Skeletal muscle cell (primary cell): ENCODE data around the gene CDH13.

Experiments used
- DNase-seq: peaks from one replicate; pipeline ENCODE4 v3.0.0-alpha.2; 2010; ENCODE audit warnings: low read depth
- H3K4me3 ChIP-seq: 2 replicates; pipeline ENCODE4 v1.5.1; 2011; ENCODE audit warnings: low read depth, mild to moderate bottlenecking, control low read depth, low read length, moderate library complexity

Gene CDH13

GRCh38 chr16:82675300-82675699 is 48.5 kb downstream of the CDH13 start:
- DNase-seq, result no peak
- H3K4me3 ChIP-seq, result no peak overlapping the region

DNA sequence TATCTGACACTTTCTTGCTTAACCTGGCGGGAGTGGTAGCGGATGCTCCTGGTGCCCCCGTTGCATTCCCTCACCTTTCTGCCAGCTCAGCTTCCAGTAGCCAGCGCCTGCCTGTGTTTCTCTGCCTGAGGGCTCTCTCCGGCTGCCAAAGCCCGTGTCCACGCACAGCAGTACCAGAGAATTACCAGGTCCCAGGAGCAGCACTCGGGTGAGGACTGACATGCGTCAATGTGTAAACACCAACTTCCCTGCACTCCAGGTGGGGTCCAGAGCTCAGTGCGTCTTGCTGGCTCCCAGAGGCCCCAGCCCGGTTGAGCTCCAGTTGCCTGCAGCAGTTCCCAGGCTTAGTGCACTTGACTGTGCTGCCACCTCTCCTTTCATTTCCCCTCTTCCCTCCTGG is 54.8 kb downstream of the CDH13 start:
- H3K4me3 ChIP-seq, result no peak overlapping the region
- no peak for DNase-seq

DNA sequence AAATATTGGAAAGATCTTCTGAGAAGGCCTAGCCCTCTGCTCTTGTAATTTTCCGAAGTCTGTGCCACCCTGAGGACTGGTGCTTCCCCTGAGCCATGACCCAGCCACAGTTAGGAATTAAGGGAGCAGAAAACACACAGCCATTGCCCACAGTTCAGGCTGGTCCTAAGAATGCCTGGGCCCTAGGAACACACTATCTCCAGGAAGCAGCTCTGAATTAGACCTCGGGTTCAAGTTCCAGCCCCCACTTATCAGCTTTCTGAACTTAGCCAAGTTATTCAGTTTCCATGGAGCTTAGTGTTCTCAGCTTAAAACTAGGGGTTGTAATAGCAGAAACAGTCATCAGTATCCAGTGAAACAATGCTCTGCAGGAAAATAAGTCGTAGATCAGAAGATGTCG is 56.0 kb downstream of the CDH13 start:
- no peak for DNase-seq
- no peak overlapping the region for H3K4me3 ChIP-seq

DNA sequence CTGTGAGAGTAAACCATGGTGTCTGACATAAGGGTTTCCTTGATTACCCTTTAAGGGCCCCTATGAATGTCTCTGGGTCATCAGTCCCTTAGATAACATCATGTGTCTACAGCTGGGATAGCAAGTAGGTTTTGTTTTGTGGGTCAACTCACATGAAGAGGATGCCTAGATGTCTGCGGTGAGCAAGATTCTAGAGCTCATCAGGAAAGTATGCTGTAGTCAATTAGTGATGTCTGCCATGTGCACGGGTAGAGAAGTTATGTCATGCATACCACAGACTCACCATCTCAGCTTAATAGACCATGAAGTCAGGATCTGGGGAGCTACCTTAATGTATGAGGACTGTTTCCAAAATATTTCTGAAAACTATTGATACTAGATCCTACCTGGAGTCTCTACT is 57.5 kb downstream of the CDH13 start:
- no peak for DNase-seq
- no peak overlapping the region for H3K4me3 ChIP-seq

DNA sequence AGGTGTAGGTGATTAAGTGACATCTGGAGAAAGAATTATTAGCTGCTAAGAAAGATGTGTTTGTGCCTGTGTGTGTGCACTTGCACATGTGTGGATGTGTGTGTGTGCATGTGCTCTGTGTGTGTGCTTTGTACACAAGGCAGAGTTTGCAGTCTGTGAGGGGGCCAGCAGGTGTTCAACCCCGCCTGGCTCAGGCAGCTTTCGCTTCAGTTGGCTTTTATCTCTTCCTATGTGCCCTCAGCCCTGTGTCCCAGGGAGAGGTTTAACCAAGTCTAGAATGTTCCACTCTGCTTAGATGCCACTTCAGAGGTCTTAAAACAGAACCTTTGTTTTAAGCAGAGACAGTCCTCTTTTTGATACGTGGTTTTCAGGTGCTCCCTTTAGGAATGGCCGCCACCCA is 58.8 kb downstream of the CDH13 start:
- DNase-seq, result no peak

DNA sequence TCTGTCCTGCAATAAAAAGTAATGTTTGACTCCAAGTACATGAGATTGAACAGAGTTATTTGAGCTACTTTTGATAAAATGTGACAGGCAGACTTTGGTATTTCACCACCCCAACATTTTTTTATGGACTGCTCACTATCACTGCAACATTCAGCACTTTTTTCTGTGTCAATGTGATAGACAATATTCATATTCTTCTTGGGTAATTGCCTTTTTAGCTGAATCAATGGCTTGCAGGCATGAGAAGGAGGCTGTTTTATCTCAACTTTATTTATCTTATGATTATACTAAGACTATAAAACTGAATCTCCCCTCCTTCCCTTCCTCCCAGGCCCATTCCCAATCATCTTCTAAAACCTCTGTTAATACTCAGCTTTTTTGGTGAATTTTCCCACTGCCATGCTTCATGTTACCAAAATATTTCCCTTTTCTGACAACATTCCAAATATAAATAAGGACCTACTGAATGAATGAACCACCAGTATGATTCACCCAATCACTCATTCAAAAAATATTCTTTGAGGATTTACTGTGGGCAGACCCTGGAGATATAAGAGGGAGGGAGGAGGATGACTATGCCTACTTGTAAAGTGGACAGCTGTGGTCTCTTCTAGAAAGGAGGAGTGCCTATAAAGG is 67.6 kb downstream of the CDH13 start:
- peak; percentile 27 for DNase-seq
- H3K4me3 ChIP-seq, result no peak overlapping the region

More for the DNA sequence above, 58.8 kb downstream of the CDH13 start:
- H3K4me3 ChIP-seq, result no peak overlapping the region

DNA sequence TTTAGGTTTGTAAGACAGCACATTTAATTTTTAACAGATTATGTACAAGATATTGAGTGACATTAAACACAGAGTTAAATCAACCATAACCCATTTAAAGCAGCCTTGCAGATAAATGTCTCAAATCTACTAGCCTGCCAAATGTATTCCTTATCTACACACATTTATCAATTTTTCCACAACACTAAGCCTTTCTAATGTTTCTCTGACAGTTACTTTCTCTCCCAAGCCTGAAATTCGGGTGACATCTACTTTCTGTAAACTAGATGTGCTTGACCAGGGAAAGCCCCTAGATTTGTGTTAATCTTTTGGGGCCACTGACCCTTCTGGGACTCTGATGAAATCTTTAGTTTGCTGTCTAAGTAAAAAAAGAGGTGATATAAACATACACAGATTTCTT is 69.0 kb downstream of the CDH13 start:
- H3K4me3 ChIP-seq, result no peak overlapping the region
- no peak for DNase-seq

GRCh38 chr16:82699260-82699659 is 72.5 kb downstream of the CDH13 start:
- no peak for DNase-seq
- H3K4me3 ChIP-seq, result no peak overlapping the region

- DNase-seq, result peak; percentile 66
- no peak overlapping the region for H3K4me3 ChIP-seq
Measured at GRCh38 chr16:82699711-82700495, 73.1 kb downstream of the CDH13 start.

DNA sequence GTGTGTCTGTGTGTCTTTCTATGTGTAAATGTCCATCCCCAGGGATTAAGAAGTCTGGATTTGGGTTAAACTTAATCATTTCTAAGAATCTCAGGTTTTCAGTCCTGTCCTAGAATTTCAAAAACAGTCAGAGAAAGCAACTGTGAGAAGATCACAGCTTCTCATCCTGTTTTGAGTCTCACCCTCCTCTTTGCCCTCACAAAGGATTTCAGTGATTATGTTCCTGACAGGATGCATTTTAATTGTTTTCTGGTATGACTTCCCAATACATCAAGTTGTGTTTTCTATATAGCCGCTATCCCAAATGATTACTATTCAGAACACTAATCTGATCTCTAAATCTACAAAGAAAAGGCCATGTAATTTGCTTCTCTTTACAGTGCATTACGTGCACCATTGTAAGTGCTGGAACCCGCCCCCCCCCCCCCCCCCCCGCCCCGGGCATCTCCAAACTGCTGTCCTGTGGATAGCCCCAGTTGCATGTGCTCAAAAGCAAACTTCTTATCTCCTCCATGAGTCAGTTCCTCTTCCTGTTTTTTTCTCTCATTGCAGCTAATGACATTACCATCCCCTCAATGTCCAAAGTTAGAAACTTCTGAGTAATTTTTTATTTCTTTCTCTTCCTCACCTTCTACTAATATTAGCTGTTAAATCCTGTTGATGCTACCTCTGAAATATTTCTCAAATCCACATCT is 73.9 kb downstream of the CDH13 start:
- no peak for DNase-seq
- no peak overlapping the region for H3K4me3 ChIP-seq

GRCh38 chr16:82701442-82701955 is 74.7 kb downstream of the CDH13 start:
- no peak overlapping the region for H3K4me3 ChIP-seq

DNA sequence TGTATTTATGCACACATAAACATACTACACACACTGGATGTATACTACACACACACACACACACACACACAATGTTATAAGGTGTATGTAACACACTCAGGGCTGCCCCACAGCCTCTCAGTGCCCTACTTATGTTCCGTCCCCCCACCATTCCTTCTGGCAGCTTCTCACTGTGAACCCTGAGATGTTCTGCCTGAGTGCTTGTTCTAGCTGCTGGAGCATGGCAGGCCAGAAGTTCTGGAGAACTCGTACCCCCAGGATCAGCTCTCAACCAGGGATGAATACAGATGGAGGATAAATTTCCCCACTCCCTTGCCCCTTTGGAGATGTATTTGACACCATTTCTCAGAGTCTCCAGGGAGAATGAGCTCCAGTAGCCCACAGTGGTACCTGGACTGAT is 76.4 kb downstream of the CDH13 start:
- no peak for DNase-seq

More at GRCh38 chr16:82701442-82701955, 74.7 kb downstream of the CDH13 start:
- no peak for DNase-seq

DNA sequence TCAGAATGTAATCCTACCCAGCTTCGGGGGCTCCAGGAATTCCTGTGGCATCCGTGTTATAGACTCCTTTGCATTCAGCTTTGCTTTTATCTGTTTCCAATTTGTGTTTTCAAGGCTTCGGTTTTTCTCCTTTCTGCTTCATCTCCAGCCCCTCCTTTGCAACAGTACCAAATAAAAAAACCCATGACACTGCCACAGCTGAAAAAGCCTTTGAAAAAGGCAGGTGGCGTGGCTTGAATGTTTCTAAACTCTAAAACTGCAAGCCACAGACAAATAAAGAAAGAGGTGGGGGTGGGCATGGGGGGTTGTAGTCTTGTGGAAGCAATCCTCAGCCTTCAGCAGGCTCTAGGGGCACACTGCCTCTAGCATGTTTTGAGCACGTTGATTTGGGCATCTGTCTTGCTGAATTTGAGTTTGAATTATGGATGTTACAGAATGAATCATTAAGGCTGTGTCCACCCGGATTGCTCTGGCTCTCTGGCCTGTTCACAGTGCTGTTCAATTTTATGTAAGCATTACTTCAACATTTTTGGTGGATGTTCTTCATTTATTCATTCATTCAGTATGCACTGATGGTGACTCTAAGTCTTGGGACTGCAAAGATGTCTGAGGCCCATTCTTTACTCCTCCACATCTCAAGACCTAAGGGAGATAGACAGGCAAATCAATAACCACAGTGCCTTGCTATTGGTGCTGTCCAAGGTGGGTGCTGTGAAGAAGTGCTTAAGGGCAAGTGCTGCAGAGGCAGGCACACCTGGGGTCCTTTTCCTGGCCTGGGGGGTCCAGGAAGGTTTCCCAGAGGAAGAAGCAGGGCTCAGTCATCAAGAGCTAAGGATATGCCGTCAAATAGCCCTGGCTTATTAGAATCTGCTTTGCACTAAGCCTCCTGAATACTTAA is 77.4 kb downstream of the CDH13 start:
- DNase-seq, result no peak
- H3K4me3 ChIP-seq, result no peak overlapping the region

More for the DNA sequence above, 76.4 kb downstream of the CDH13 start:
- no peak overlapping the region for H3K4me3 ChIP-seq

DNA sequence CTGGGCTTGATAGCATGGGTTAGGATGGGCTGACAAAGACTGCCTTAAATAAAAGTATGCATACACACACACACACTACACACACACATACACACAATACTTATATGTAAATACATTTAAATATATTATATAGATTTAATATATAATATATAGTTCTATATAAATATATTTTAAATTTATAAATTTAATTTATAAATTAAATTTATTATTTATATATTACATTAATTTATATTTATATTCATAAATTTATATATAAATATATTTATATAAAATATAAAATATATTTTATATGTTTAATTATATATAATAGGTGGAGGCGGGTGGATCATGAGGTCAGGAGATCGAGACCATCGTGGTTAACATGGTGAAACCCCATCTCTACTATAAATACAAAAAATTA is 83.2 kb downstream of the CDH13 start:
- no peak for DNase-seq
- H3K4me3 ChIP-seq, result no peak overlapping the region

DNA sequence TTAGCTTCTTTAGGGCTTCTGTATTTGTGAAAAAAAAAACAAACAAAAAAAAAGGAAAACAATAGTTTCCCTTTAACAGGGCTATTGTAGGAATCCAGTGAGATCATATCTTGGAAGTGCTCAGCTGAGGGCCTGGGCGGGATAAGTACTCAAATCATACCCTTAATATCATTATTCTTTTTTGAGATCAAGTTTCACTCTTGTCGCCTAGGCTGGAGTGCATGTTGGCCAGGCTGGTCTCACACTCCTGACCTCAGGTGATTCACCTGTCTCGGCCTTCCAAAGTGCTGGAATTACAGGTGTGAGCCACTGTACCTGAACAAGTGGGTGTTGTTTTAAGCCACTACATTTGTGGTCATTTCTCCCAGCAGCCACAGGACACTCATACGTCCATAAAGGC is 87.0 kb downstream of the CDH13 start:
- H3K4me3 ChIP-seq, result no peak overlapping the region

GRCh38 chr16:82715160-82715559 is 88.4 kb downstream of the CDH13 start:
- DNase-seq, result no peak
- H3K4me3 ChIP-seq, result no peak overlapping the region

More for the DNA sequence above, 87.0 kb downstream of the CDH13 start:
- DNase-seq, result no peak

GRCh38 chr16:82715833-82716232 is 89.1 kb downstream of the CDH13 start:
- H3K4me3 ChIP-seq, result no peak overlapping the region
- no peak for DNase-seq

DNA sequence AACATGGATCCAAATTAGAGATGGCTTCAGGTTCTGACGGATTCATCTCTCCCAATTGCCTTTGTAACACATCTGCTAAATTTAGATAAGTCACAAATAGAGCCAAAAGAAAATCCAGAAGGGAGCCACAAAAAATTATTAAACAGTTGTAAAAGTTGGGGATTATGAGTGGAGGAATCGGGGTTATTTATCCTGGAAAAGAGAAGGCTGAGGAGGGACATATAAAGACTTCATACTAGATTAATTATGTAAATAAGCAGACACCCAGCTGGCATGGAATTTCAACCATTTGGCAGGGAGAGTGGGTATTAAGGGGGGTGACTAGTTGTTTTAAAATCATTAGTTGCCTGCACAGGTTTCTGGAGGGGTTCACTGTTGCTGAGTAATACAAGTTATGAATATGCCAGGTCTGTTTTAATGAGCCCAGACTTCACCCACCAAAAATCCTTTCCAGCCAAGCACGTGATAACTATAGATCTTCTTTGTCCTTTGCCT is 89.6 kb downstream of the CDH13 start:
- no peak overlapping the region for H3K4me3 ChIP-seq
- no peak for DNase-seq

DNA sequence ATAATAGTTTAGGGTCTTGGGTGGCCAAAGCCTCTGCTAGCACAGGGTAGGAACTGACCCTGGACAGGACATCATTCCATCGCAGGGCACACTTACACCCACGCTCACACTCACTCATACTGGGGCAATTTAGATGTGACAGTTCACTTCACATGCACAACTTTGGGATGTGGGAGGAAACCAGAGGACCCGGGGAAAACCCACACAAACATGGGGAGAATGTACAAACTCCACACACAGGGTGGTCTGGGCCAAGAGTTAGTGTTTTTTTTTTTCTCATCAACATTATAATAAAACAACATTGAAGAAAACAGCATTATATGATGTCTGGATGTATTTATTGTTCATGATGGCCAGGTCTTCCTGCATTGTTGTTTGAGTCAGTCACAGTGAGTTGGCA is 93.6 kb downstream of the CDH13 start:
- DNase-seq, result no peak
- H3K4me3 ChIP-seq, result no peak overlapping the region
